ENCODE results near the gene HSPA4.

DNA sequence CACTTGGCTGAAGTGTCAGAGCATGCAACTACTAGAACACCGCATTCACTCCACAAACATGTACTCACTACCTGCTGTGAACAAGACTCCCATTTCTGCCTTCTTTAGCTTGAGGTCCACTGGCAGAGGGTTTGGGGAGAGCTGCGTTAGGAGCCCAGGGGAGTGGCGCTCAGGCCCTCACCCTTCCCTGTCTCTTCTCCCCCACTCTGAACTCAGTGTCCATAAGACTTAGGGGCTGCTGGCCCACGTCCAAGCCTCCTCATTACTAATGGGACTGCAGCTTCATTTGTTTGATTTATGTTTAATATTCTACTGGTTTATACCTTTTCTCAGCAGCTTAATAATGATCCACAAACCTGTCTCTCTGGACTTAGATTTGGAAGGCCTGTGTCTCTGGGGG is 70.9 kb downstream of the HSPA4 start:
- TF ChIP-seq, protein P1, sequence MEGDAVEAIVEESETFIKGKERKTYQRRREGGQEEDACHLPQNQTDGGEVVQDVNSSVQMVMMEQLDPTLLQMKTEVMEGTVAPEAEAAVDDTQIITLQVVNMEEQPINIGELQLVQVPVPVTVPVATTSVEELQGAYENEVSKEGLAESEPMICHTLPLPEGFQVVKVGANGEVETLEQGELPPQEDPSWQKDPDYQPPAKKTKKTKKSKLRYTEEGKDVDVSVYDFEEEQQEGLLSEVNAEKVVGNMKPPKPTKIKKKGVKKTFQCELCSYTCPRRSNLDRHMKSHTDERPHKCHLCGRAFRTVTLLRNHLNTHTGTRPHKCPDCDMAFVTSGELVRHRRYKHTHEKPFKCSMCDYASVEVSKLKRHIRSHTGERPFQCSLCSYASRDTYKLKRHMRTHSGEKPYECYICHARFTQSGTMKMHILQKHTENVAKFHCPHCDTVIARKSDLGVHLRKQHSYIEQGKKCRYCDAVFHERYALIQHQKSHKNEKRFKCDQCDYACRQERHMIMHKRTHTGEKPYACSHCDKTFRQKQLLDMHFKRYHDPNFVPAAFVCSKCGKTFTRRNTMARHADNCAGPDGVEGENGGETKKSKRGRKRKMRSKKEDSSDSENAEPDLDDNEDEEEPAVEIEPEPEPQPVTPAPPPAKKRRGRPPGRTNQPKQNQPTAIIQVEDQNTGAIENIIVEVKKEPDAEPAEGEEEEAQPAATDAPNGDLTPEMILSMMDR (IDR thresholded peaks at IDR 0.05), result no peak
- no peak for TF ChIP-seq POLR2A (IDR thresholded peaks at IDR 0.05)
- no peak for TF ChIP-seq EP300 (IDR thresholded peaks at IDR 0.05)

Measured in ovary (tissue), 3 donors.